Measurements from ENCODE around the gene GPR162.

DNA sequence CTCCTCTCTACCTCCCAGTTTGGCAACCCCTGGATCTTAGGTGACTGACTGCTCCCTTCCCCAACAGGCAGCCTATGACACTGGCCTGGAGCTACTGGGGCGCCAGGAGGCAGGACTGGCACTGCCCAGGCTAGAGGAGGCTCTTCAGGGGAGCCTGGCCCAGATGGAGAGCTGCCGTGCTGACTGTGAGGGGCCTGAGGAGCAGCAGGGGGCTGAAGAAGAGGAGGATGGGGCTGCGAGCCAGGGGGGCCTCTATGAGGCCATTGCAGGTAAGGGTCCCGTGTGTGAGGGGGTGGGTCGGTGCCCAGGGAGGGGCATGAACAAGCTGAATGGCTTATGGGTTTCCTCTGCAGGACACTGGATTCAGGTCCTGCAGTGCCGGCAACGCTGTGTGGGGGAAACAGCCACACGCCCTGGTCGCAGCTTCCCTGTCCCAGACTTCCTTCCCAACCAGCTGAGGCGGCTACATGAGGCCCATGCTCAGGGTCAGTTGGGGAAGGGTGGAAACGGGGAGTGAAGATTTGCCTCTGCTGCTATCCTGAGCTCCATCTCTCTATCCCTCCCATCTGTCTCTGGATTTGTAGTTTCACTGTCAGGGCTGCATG, 8.8 kb downstream of the GPR162 start:
- TF ChIP-seq, protein P1, sequence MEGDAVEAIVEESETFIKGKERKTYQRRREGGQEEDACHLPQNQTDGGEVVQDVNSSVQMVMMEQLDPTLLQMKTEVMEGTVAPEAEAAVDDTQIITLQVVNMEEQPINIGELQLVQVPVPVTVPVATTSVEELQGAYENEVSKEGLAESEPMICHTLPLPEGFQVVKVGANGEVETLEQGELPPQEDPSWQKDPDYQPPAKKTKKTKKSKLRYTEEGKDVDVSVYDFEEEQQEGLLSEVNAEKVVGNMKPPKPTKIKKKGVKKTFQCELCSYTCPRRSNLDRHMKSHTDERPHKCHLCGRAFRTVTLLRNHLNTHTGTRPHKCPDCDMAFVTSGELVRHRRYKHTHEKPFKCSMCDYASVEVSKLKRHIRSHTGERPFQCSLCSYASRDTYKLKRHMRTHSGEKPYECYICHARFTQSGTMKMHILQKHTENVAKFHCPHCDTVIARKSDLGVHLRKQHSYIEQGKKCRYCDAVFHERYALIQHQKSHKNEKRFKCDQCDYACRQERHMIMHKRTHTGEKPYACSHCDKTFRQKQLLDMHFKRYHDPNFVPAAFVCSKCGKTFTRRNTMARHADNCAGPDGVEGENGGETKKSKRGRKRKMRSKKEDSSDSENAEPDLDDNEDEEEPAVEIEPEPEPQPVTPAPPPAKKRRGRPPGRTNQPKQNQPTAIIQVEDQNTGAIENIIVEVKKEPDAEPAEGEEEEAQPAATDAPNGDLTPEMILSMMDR (IDR thresholded peaks at IDR 0.05) = no peak
- TF ChIP-seq POLR2A (IDR thresholded peaks at IDR 0.05) = no peak

All from esophagus squamous epithelium (tissue), 4 donors.